ENCODE measurements around the gene CP. TPM values are rescaled to one million over a fixed set of nuclear protein-coding genes. Genes with fewer than 3 reads are reported as not detected.

Gene CP
- total RNA-seq, 1 experiment from 2014 or later: 1.5 TPM

GRCh38 chr3:149247929-149248691 lies 26.5 kb upstream of the CP start (continued):
- TF ChIP-seq ZNF416 (CRISPR knock-in tag; IDR thresholded peaks at IDR 0.05) (no peak), ZNF423 (CRISPR knock-in tag; IDR thresholded peaks at IDR 0.05) (no peak), ZNF396 (CRISPR knock-in tag; IDR thresholded peaks at IDR 0.05; ENCODE audit: borderline replicate concordance) (no peak), ATF1 (CRISPR knock-in tag; IDR thresholded peaks at IDR 0.05) (no peak), CTCF (IDR thresholded peaks at IDR 0.05) (no peak), ZNF138 (CRISPR knock-in tag; conservative IDR thresholded peaks at IDR 0.05) (no peak)

- no peak for ATAC-seq
- CTCF ChIA-PET: no interaction called here
- no peak for DNase-seq (ENCODE audit: low spot score)
- H3K9me3 Mint-ChIP-seq: no peaks in the 10 kb centered on the region
- peaks cover 50% of the 10 kb centered on the region for H3K27me3 Mint-ChIP-seq (ENCODE audit: low read depth)
- H3K27ac Mint-ChIP-seq: no peak overlapping the region
- peaks cover 55% of the 10 kb centered on the region for H3K4me1 Mint-ChIP-seq
- POLR2A ChIA-PET: no interaction called here
- H3K36me3 Mint-ChIP-seq: no peaks in the 10 kb centered on the region
- TF ChIP-seq ZBTB43 (CRISPR knock-in tag; IDR thresholded peaks at IDR 0.05) (no peak), ZNF232 (CRISPR knock-in tag; IDR thresholded peaks at IDR 0.05) (no peak), ZNF416 (CRISPR knock-in tag; IDR thresholded peaks at IDR 0.05) (no peak), TP53 (CRISPR knock-in tag; IDR thresholded peaks at IDR 0.05) (no peak), SMAD4 (CRISPR knock-in tag; IDR thresholded peaks at IDR 0.05) (no peak), SMAD3 (CRISPR knock-in tag; IDR thresholded peaks at IDR 0.05; ENCODE audit: borderline replicate concordance) (no peak), ATF6 (CRISPR knock-in tag; IDR thresholded peaks at IDR 0.05) (no peak), OVOL2 (CRISPR knock-in tag; IDR thresholded peaks at IDR 0.05; ENCODE audit: borderline replicate concordance) (no peak), FOXP4 (CRISPR knock-in tag; IDR thresholded peaks at IDR 0.05) (no peak), IRF1 (CRISPR knock-in tag; IDR thresholded peaks at IDR 0.05) (no peak), FOXK1 (CRISPR knock-in tag; IDR thresholded peaks at IDR 0.05) (no peak), NR3C1 (CRISPR knock-in tag; conservative IDR thresholded peaks at IDR 0.05; ENCODE audit: low read depth) (no peak), USF2 (CRISPR knock-in tag; IDR thresholded peaks at IDR 0.05) (no peak)
- H3K4me3 Mint-ChIP-seq: no peak overlapping the region
These were observed 25.5 kb upstream of the CP start for GRCh38 chr3:149247008-149247710.

Data from WTC11 (cell line).